NT2/D1 (cell line): ENCODE measurements around the gene ITPKB.
"Not testable (repeated sequence)": the region's sequence is repeated elsewhere in the genome, so short reads cannot be mapped to it uniquely, and the experiment has no call there.

Experiments used
- SUZ12 ChIP-seq: IDR thresholded peaks from 2 replicates; pipeline ENCODE4 v1.6.1; 2011; ENCODE audit not compliant: insufficient read length, insufficient read depth; ENCODE audit errors: extremely low read depth
- YY1 ChIP-seq: IDR thresholded peaks from 2 replicates; pipeline ENCODE4 v1.6.1; 2011; ENCODE audit not compliant: insufficient read length, insufficient read depth
- ZNF274 ChIP-seq: IDR thresholded peaks from 2 replicates; pipeline ENCODE4 v1.6.1; 2011; ENCODE audit warnings: mild to moderate bottlenecking, low read depth, low read length

DNA sequence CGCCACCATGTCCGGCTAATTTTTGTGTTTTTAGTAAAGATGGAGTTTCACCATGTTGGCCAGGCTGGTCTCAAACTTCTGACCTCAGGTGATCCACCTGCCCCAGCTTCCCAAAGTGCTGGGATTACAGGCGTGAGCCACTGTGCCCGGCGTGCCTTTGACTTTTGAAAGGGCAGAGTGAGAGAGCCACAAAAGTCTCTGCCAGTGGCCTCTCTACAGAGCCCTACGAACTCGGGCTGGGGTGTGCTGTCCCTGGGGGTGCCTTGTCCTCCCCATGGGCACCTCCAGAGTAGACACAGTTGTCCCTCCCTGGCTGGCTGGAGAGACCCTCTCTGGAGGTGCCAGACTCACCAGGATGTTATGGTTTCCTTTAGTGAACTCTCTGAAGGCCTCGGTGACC, 99.9 kb downstream of the ITPKB start:
- TF ChIP-seq SUZ12, YY1, ZNF274: not testable (repeated sequence)
